Stimulated activated CD4-positive, alpha-beta T cell treated with anti-CD3 and anti-CD28 coated beads, Interleukin-2, amount 100 ng/mL, for 48 hours (primary cell): ENCODE data around the gene L3MBTL4.
"Not testable (repeated sequence)": the region's sequence is repeated elsewhere in the genome, so short reads cannot be mapped to it uniquely, and the experiment has no call there.

Experiments used
- DNase-seq, 2 donors: peaks; one replicate each; pipeline ENCODE4 v3.0.0-alpha.2; 2020

L3MBTL4 gene

DNA sequence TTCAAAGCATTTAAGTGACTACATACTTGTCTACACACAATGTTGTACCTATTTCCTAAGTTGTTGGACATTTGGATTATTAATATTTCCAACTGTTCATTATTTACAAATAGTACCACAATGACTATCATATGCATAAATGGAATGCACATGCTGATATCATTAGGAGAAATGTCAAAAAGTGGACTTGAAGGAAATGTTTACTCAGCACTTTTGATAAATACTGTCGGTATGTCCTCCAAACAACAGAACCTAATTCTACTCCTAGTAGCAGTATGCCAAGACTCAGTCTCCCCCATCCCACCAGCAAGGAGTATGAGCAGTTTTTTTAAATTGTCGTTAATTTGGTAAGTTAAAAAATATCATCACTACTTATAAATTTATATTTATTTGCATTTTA, 116.8 kb downstream of the L3MBTL4 start:
- no peak for DNase-seq

DNA sequence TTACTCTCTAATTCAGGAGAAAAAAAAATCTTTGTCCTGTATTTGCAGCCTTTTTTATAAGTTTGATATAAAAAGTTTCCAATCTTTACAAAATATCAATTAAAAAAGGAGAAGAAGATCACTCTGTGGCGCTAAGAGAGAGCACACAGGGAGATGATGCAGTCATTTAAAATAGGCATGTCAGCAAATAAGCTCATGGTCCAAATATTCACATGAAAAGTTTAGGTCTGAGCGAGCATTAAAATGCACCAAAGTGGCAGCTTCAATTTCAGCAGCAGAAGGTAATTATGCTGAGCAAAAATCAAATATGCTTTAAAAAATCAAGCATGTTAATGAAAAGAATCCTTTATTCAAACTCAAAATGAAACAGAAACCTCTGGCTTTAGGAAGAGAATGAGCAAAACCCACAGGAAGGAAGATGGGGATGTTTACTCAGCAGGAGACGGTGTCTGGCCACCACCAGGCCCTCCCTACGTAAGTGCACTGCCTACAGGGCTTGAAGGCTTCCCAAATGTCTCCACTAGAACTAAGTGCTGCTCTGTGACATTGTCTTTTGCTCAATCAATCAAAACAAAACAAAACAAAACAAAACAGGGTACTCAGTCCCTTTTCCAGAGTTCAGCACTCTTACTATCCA, 120.4 kb downstream of the L3MBTL4 start:
- DNase-seq, result no peak

DNA sequence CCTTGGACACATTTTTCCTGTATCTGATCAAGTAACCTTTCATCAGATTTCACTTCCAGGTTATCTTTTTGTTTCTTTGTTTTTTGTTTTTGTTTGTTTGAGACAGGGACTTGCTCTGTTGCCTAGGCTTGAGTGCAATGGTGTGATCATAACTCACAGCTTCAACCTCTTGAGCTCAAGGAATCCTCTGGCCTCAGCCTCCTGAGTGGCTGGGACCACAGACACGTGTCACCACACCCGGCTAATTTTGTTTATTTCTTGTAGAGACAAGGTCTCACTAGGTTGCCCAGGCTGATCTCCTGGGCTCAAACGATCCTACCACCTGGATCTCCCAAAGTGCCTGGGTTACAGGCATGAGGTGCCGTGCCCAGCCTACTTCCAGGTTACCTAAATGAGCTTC, 124.9 kb downstream of the L3MBTL4 start:
- no peak for DNase-seq

DNA sequence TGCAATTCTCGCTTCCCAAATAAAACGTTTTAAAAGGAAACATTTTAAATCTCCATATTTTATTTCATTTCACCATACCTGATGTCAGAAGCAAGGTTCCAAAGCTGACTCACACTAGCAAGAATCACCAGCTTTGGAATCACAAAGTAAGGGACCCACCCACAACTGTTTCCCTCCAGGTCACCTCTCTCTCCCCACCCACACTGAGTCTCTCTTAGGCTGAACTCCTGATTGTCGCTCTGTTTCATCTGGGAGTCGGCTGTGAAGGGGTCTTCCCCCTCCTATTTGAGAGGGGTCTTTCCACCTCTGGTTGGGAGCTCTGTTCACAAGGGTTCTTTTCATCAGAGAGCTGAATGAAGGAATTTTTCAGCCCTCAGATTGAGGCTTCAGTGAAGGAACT, 128.1 kb downstream of the L3MBTL4 start:
- DNase-seq, result no peak

DNA sequence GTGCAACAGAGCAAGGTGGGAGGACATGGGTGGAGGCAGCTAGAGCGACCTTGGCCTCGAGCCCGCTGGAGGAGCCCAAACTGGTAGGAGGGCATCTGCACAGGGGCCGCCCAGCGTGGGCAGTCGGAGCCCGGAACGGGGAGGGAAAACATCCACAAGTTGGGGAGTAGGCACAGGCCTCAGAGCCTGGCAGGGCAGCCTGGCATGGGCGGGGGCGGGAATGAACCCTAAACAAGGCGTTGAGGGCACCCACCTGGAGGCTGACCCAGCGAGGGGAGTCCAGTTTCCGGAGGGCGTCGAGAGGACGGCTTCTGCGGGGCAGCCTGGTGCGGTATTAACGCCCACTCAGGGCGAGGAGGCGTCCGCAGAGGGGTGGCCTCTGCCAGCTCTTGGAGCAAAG, 129.9 kb downstream of the L3MBTL4 start:
- DNase-seq, result no peak

DNA sequence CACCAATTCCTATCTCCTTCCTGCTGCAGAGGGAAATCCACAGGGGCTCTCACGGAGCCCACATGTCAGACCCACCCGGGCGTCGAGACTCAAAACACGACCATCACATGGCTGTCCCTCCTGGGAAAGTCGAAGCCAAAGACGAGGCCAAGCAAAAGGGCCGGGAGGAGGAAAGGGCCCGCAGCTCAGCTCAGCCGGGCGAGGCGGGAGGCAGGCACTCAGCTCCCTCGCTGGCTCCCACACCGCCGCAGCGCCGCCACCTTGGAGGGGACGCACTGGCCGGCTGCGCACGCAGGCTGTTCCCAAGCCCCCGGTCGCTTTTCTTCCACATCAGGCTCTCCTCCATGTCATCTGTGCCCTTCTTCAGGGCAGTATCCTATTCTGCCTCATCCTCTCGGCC, 130.4 kb downstream of the L3MBTL4 start:
- no peak for DNase-seq

DNA sequence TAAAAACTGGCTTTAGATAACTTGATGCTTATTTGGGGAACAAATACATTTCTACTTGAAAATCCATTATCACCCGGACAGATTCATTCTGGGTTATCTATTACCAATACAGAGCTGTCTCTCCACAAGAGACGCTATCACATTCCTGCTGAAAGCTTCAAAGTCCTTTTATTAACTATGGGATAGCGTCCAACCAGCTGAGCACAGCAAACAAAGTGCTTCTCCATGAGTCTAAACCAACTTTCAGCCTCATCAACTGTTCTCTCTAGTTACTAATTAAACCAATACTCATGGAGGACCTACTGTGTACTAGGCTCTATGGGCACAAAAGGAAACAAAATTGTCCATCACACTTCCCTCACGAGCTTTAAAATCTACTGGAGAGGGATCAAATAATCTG, 132.8 kb downstream of the L3MBTL4 start:
- no peak for DNase-seq

DNA sequence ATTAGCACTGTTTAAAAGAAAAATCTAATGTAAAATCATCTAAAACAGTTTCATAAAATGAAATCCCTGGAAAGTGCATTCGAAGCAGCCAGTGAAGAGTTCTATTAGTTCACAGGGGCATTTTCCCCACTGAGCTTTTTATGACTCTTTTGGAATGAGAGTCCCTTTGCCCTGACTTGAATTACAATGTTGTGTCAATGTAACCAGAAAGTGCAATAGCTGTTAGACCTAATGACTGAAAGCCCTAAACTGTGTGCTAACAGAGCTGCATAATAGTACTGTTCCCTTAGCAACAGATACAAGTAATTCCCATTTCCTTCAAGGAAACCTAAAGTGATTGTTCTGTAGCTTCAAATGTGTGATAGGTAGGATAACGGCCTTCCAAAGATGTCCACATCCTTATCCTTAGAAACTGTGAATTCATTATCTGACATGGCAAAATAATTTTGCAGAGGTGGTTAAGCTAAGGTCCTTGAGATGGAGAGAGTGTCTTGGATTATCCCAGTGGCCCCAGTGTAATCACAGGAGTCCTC, 134.4 kb downstream of the L3MBTL4 start:
- no peak for DNase-seq

DNA sequence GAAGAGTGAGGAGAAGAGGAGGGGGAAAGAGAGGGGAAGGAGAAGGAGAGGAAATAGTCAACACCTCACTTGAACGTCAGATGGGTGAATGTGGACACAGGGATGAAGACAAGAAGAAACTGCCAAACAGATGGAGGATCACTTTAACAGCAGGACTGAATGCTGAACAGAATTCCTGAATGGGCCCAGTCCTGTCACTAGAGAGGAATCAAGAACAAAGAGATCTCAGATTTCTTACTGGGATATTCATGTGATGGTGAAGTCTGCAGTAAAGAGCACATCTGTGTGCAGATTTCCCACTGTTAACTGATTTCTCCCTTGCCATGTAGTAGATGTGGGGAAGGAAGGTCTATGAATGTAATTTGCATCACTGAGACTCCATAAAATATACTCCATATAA, 135.4 kb downstream of the L3MBTL4 start:
- DNase-seq, result no peak

DNA sequence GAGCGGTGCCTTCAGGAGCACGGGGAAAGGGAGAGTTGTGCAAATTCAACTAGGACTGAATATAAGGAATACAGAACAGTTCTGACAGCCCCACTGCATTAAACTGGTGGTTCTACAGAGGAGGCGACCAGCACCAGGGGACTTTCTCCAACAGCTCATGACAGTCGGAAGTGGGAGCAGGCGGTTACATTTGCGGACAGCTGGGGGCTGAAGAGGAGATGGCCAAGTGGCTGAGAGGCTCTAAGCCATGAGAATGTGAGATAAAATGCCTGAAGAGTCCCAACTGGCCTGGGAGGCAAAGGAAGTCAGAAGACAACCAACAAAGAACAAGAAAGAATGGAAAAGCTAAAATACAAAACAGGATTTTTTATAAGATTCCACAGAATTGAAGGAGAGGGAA, 141.3 kb downstream of the L3MBTL4 start:
- DNase-seq, result no peak

DNA sequence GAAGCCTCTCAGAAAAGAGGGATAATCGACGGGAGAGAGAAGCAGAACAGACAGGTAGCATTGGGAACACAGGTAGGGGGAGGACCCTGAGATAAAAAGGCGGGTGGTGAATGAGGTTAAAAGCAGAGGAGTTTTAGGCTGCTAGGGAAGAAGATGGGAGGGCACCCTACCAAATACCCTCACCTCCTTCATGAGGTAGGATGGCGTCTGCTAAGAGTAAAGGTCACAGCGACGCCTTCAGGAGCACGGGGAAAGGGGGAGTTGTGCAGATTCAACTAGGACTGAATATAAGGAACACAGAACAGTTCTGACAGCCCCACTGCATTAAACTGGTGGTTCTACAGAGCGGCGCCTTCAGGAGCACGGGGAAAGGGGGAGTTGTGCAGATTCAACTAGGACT, 142.6 kb downstream of the L3MBTL4 start:
- DNase-seq, result not testable (repeated sequence)

DNA sequence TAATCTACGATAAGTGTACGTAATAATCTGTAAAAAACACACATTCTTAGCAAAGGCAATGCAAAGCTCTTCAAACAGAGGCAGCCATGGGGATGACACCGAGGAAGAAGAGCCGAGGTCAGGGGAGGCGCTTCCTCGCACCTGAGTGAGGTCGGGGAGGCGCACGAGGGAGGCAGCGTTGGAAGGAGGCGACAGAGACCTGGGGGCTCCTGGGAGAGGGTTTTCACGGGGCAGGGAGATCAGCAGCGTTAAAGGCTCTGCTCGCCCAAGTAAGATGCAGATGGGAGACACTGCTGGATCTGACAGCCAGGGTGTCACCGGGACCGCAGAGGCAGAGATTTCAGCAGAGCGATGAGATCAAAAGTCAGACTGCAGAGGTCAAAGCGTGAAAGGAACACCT, 143.1 kb downstream of the L3MBTL4 start:
- no peak for DNase-seq

DNA sequence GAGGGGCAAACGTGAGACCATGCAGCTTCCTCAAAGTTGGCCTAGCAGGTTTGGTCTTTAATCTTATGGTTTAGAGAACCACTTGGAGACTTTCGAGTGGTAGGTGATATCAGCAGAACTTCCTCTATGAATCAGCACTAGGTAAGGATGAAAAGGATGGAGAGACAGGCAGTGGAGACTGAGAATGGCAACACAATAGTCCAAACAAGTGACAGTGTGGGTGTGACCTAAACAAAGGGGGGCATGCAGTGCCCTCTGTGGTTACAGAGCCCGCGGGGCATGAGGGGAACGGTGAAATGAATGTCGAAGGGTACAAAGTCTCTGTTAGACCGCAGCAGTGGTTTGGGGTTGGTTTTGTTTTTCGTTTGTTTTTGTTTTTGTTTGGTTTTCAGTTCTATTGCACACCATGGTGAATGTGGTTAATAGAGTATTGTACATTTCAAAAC, 143.9 kb downstream of the L3MBTL4 start:
- no peak for DNase-seq

DNA sequence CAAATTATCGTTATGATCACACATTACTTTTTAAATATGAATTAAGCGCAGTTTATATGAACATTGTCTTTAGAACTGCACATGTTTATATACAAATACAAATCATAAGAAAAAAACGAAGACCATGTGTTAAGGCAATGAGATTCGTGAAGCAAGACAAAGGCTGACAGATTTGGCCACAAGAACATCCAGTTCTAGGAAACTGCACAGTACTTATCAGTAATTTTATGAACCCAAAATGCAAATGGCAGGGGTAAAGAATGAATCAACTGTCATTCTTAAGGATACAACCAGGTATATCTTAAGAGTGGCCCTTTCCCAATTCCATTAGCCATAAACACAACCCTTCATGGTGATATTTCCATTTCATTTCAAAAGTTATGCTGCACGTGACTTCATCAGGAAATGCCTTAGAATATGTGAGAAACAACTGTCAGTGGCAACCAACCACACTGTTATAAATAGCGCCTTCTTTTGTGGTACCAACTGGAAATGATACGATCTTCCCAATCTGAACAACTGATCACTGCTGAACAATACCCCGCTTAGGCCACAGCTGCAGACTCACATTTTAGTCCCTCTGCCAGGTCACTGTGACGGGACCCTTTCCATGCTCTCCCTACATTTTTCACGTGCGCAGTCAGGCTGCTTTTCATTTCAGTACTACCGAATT, 144.9 kb downstream of the L3MBTL4 start:
- no peak for DNase-seq

DNA sequence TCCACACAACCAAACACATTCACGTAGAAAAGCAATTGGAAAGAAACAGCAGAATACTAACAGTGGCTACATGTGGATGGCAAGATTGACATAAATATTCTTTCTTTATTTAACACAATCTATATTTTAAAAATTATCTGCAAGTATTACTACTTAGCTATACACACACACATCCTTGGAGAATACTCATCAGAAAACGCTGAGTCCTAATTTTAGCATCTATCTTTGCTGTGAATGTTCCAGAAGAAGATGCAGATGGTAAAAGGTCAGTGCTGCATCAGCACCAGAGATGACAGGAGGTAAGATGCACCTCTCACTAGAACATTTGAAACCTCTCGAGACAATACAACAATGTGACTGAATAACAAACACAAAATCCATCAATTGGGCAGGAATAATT, 148.5 kb downstream of the L3MBTL4 start:
- no peak for DNase-seq

DNA sequence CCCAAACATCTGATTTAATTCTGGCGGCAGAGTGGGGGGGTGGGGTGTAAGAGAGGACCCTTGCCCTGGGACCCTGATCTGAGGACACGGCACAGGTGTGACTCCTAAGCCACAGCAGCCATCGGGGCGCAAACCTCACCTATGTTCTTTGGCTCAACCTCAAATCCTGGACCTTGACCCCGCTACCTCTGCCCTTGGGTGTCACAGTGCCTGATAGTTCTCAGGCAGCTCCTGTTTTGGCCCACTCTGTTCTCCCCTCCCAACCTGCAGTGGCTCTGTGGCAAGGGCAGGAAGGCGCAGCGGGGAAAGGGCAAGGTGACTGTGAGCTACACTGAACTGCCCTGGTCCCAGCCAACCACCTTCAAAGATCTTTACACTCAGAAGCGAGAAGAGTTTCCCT, 152.8 kb downstream of the L3MBTL4 start:
- no peak for DNase-seq

DNA sequence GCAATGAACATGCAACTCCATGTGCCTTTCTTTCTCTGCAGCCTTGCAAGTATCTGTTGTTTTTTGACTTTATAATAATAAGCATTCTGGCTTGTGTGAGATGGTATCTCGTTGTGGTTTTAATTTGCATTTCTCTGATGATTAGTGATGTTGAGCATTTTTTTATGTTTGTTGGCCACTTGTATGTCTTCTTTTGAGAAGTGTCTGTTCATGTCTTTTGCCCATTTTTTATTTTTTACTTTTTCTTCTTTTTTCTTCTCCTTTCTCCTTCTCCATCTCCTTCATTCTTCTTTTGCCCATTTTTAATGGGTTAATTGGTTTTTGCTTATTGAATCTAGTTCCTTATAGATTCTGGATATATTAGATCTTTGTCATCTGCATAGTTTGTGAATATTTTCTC, 155.4 kb downstream of the L3MBTL4 start:
- DNase-seq, result not testable (repeated sequence)

DNA sequence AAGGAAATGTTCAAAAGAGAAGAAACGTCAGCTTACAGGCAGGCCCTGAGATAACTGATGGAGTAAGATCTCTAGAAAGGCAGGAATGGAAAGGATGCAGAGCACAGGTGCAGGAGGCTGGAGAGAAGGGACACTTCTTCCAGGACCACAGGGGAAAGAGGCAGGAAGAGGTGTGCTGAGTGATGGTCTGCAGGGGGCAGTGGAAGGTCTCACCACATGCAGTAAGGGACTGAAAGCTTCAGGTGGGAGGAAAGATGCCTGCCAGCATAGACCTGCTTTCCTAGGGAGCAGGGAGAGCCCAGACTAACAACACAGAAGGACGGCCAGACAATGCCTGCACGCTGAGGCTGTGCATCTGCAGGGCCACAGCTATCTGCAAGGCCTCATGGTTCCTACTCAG, 156.8 kb downstream of the L3MBTL4 start:
- DNase-seq, result no peak

DNA sequence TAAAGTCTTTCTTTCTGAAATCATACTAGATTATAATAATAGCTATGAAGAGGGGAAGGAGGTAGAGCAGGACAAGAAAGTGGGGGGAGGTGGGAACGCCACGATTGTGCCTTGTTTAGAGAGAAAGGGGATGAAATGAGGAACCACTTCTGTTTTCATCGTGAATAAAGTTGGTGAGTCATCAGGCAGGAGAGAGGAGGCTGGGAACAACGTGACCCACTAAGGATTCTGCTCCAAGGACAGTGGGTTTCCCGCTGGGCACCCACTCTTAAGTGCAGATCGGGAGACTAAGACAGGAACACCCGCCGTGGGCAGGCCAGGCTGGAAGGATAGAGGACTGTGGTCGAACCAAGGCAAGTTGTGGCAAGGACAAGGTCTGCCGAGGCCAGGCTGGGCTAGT, 158.2 kb downstream of the L3MBTL4 start:
- DNase-seq, result no peak

DNA sequence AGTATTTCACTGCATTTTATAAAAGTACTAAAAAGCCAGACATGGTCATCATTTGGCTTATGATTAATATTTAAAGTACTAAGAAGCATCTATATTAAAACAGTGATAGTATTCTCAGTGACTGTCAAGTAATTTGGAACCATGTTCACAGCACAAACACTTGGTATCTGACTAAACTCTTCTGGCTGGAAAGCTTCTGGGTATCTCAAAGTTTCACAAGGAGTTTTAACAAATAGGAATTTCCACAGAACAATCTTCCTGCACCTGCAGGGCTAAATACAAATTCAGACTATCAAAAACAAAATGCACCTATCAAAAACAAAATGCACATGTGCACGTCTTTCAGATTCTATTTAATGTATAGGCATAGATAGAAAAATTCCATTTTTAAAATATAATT, 158.8 kb downstream of the L3MBTL4 start:
- DNase-seq, result no peak

DNA sequence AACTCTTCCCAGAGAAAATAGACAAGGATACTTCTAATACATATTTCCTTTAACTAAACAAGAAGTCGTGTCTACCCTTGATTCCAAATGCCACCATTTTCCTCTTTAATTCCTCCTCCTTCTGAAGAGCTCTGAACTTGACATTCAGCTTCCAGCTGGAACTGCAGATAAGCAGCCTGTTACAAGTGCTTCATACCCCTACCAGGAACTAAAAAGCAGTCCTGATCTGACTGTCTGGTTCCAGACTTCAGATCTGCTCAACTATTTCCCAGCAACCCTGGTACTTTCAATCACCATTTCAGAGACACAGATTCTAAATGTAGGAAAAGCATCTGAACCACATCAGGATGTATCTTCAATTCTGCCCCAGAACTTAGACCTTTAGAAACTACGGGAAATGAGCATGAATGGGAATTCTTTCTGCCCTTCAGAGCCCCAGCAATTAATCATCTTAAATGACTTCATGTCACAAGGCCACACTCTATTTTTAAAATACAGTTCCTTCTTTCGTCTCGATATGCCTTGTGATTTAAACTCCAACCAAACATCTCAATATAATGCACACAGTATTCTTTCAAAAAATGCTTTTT, 159.5 kb downstream of the L3MBTL4 start:
- DNase-seq, result no peak

DNA sequence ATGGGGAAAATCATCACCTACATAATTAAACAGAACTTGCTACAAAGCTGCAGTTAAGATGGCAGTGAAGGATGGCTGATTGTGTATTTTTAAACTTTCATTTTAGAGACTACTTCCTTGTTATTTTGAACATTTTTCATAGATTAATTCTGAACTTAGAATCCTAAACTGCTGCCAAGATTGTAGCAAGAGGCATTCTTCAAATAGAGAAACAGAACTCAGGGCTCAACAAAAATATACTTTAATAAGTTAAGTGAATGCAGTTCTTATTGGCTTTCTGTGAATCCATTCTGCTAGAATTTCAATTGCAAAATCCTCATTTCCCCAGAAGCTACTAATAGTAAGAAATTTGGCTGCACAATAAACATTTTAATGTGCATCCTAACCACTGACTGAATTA, 160.3 kb downstream of the L3MBTL4 start:
- DNase-seq, result no peak

DNA sequence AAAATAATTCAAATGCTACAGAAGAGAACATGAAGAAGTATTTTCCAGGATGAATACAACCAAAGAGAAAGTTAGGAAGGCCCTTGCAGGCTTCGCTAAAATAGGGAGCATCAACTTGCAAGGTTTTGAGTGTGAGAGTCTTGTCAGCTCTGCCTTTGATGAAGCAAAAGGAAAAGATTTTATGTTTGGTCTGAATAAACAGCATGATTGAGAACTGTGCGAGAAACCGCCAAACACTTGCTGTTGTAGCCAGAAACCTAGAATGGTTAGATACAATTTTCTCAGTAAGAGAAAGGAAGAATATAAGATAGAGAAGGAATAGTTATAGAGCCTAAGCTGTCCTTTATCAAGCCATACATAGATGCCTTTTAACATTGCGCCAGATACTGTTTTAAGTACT, 163.6 kb downstream of the L3MBTL4 start:
- no peak for DNase-seq

DNA sequence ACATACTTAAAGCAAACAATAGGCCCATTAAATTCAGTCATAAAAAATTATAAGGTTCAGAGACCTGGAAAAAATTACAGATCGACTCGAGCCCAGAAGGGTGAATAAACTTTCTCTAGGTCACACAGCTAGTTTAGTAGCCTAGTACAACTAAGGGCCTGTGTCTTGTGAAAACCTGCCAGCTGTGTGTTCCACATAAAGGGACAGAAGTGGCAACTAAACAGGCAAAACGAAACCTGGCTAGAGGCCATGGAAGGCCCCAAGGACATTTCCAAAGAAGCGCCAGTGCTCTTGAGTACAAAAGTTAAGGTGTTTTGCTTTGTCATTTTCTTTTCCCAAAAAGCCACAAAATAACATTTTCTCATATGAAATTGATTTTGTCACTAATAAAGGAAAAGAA, 164.9 kb downstream of the L3MBTL4 start:
- DNase-seq, result no peak
